CD4-positive, alpha-beta T cell (primary cell): ENCODE results near the gene ARHGAP18. TPM values are rescaled to one million over a fixed set of nuclear protein-coding genes. Genes with fewer than 3 reads are reported as not detected.

Source experiments
- ATAC-seq: fragments of 200-7000 bp; cut with Tn5 transposase; one replicate; pipeline ENCODE4 v1.10.0; 2022; ENCODE audit warnings: mild to moderate bottlenecking; ENCODE audit not compliant: poor library complexity
- CTCF ChIA-PET: fragments of 350-600 bp; sonication (Branson Sonifier 250); formaldehyde crosslinking; loops from one replicate; lab custom pipeline; 2021; ENCODE audit warnings: antibody characterized with exemption, inconsistent platforms; lab: Charles Lee
- POLR2A ChIA-PET: fragments of 350-600 bp; sonication (Branson Sonifier 250); formaldehyde crosslinking; loops from one replicate; lab custom pipeline; 2021; ENCODE audit warnings: antibody characterized with exemption, inconsistent platforms; lab: Charles Lee
- DNase-seq, 14 experiments: peaks; one replicate each; pipeline ENCODE4 v3.0.0-alpha.2; 2013 to 2020; ENCODE audit warnings: mixed read lengths in 2 of 14
- H3K27ac ChIP-seq, 2 donors: one replicate each; pipeline versions ENCODE4 v1.5.1 to v1.7.0; 2013; ENCODE audit warnings: low read length in 2 of 2, low read depth in 1 of 2, mild to moderate bottlenecking in 1 of 2
- H3K27me3 ChIP-seq, 2 experiments: 1 replicate in 1 of 2; 2 replicates in 1 of 2; pipeline versions ENCODE4 v1.6.1 to v1.7.0; 2013; ENCODE audit warnings: low read length in 2 of 2, control low read depth in 1 of 2, mild to moderate bottlenecking in 1 of 2, moderate library complexity in 1 of 2; ENCODE audit not compliant: insufficient read depth in 2 of 2, control insufficient read depth in 1 of 2
- H3K36me3 ChIP-seq: one replicate; pipeline ENCODE4 v1.6.1; 2013; ENCODE audit warnings: low read length, control low read depth; ENCODE audit not compliant: insufficient read depth
- H3K4me1 ChIP-seq: one replicate; pipeline ENCODE4 v1.6.1; 2013; ENCODE audit warnings: low read length, control low read depth; ENCODE audit not compliant: insufficient read depth
- H3K4me3 ChIP-seq: one replicate; pipeline ENCODE4 v1.5.1; 2013; ENCODE audit warnings: mild to moderate bottlenecking, low read length, moderate library complexity
- H3K9me3 ChIP-seq, 2 experiments: 1 replicate in 1 of 2; 2 replicates in 1 of 2; pipeline versions ENCODE4 v1.6.1 to v1.7.0; 2013; ENCODE audit warnings: low read length in 2 of 2, mild to moderate bottlenecking in 2 of 2, control low read depth in 1 of 2, moderate library complexity in 1 of 2; ENCODE audit not compliant: control insufficient read depth in 1 of 2, insufficient read depth in 1 of 2
- H3K27ac Mint-ChIP-seq: one replicate; pipeline ENCODE4 v1.8.0; 2020; ENCODE audit warnings: mixed read lengths
- H3K27me3 Mint-ChIP-seq: one replicate; pipeline ENCODE4 v1.8.0; 2021; ENCODE audit warnings: mixed read lengths
- H3K36me3 Mint-ChIP-seq: one replicate; pipeline ENCODE4 v1.8.0; 2021; ENCODE audit warnings: low read depth, mixed read lengths
- H3K4me1 Mint-ChIP-seq: one replicate; pipeline ENCODE4 v1.8.0; 2021; ENCODE audit warnings: low read depth, mixed read lengths
- H3K4me3 Mint-ChIP-seq: one replicate; pipeline ENCODE4 v1.8.0; 2020; ENCODE audit warnings: mild to moderate bottlenecking, mixed read lengths
- H3K9me3 Mint-ChIP-seq: one replicate; pipeline ENCODE4 v1.8.0; 2020; ENCODE audit warnings: mixed read lengths
- CTCF ChIP-seq: fragments of 200-600 bp; IDR thresholded peaks from one replicate; pipeline ENCODE4 v1.8.0; 2022; ENCODE audit warnings: antibody characterized with exemption, mild to moderate bottlenecking
- intact Hi-C, 2 experiments: fragments of 100-400 bp; cut with DNase I in 1 of 2; cut with micrococcal nuclease in 1 of 2; formaldehyde crosslinking; loops; one replicate each; pipeline versions ENCODE4 v1.15.1 to v1.9.0; 2023 to 2025; cut with DNase I, micrococcal nuclease
- total RNA-seq, 174 experiments: library from RNA in 2 of 174; stranded (reverse) in 2 of 174; gene quantifications; one replicate each; pipeline ENCODE4 v1.2.3 and lab custom pipeline; 2021 to 2026

Gene ARHGAP18
- total RNA-seq, 2 experiments from 2014 or later, result 0.71 to 1.3 TPM

GRCh38 chr6:129624488-129624887 lies 85.5 kb downstream of the ARHGAP18 start:
- no peak for DNase-seq
- H3K36me3 Mint-ChIP-seq, result no peaks in the 10 kb centered on the region
- ATAC-seq, result no peak
- intact Hi-C loops, result no loop called here
- no peaks in the 10 kb centered on the region for H3K4me1 Mint-ChIP-seq
- H3K36me3 ChIP-seq, result no peaks in the 10 kb centered on the region
- H3K4me1 ChIP-seq, result no peaks in the 10 kb centered on the region
- H3K27ac Mint-ChIP-seq, result no peak overlapping the region
- no peak overlapping the region for H3K4me3 Mint-ChIP-seq
- no peaks in the 10 kb centered on the region for H3K9me3 ChIP-seq
- no peak for TF ChIP-seq CTCF
- no peak overlapping the region for H3K27ac ChIP-seq
- CTCF ChIA-PET, result no interaction called here
- POLR2A ChIA-PET, result no interaction called here
- H3K27me3 Mint-ChIP-seq, result no peaks in the 10 kb centered on the region
- H3K4me3 ChIP-seq, result no peak overlapping the region
- H3K27me3 ChIP-seq, result no peaks in the 10 kb centered on the region
- H3K9me3 Mint-ChIP-seq, result no peaks in the 10 kb centered on the region

GRCh38 chr6:129623008-129623732 lies 86.8 kb downstream of the ARHGAP18 start:
- intact Hi-C loops, result no loop called here
- Mint-ChIP-seq H3K9me3 (no peaks in the 10 kb centered on the region), H3K4me1 (no peaks in the 10 kb centered on the region), H3K27me3 (no peaks in the 10 kb centered on the region), H3K27ac (no peak overlapping the region), H3K36me3 (no peaks in the 10 kb centered on the region), H3K4me3 (no peak overlapping the region)
- no peaks in the 10 kb centered on the region for H3K27me3 ChIP-seq
- no peak for ATAC-seq
- DNase-seq, result no peak
- TF ChIP-seq CTCF, result no peak
- H3K36me3 ChIP-seq, result no peaks in the 10 kb centered on the region
- H3K4me1 ChIP-seq, result no peaks in the 10 kb centered on the region
- H3K27ac ChIP-seq, result no peak overlapping the region
- H3K9me3 ChIP-seq, result no peaks in the 10 kb centered on the region
- ChIA-PET CTCF (interaction anchor here (0.7 kb wide), 3 partner anchors 343 to 1754 kb away, joined by 3 to 4 read pairs (median 4); no protein-coding TSS in a partner anchor), POLR2A (no interaction called here)
- H3K4me3 ChIP-seq, result no peak overlapping the region

- H3K27ac ChIP-seq, result no peak overlapping the region
- POLR2A ChIA-PET, result no interaction called here
- H3K27me3 ChIP-seq, result no peaks in the 10 kb centered on the region
- CTCF ChIA-PET, result no interaction called here
- no peak for TF ChIP-seq CTCF
- DNase-seq (peak in 12 of 14 experiments; percentile 7 to 62 (median 28)), ATAC-seq (no peak)
- intact Hi-C loops, result no loop called here
- Mint-ChIP-seq H3K36me3 (no peaks in the 10 kb centered on the region), H3K4me1 (no peaks in the 10 kb centered on the region), H3K27ac (no peak overlapping the region), H3K27me3 (no peaks in the 10 kb centered on the region), H3K4me3 (no peak overlapping the region), H3K9me3 (no peaks in the 10 kb centered on the region)
- H3K36me3 ChIP-seq, result no peaks in the 10 kb centered on the region
- no peaks in the 10 kb centered on the region for H3K9me3 ChIP-seq
- H3K4me3 ChIP-seq, result no peak overlapping the region
- no peaks in the 10 kb centered on the region for H3K4me1 ChIP-seq
Observed at GRCh38 chr6:129621252-129621651, 88.7 kb downstream of the ARHGAP18 start.
